HCEC 1CT (cell line): ENCODE data around the gene GMEB1.

Experiments
- DNase-seq: peaks from one replicate; pipeline ENCODE4 v3.0.0-alpha.2; 2017

The GMEB1 gene

GRCh38 chr1:28755701-28756100, 87.1 kb downstream of the GMEB1 start:
- no peak for DNase-seq

GRCh38 chr1:28756846-28757245, 88.3 kb downstream of the GMEB1 start:
- no peak for DNase-seq

GRCh38 chr1:28758420-28758819, 89.8 kb downstream of the GMEB1 start:
- no peak for DNase-seq

- no peak for DNase-seq
Measured at GRCh38 chr1:28759257-28759656, 90.7 kb downstream of the GMEB1 start.

GRCh38 chr1:28761189-28761588, 92.6 kb downstream of the GMEB1 start:
- no peak for DNase-seq

- DNase-seq, result no peak
Measured at GRCh38 chr1:28766532-28767183, 98.1 kb downstream of the GMEB1 start.
